GM12872 (cell line): ENCODE measurements around the gene METTL6.

Experiments used
- CTCF ChIP-seq: IDR thresholded peaks from 3 replicates; pipeline ENCODE4 v1.5.1; 2011; ENCODE audit warnings: low read depth, mild to moderate bottlenecking, low read length, moderate library complexity; ENCODE audit not compliant: insufficient read depth

METTL6 gene

GRCh38 chr3:15409774-15410173 is 17.6 kb downstream of the METTL6 start:
- no peak for TF ChIP-seq CTCF

GRCh38 chr3:15409239-15409638 is 18.1 kb downstream of the METTL6 start:
- no peak for TF ChIP-seq CTCF

- peak; percentile 58 for TF ChIP-seq CTCF
Measured at GRCh38 chr3:15405448-15406050, 21.8 kb downstream of the METTL6 start.

GRCh38 chr3:15404767-15405166 is 22.6 kb downstream of the METTL6 start:
- TF ChIP-seq CTCF = no peak

GRCh38 chr3:15403965-15404364 is 23.4 kb downstream of the METTL6 start:
- no peak for TF ChIP-seq CTCF

- no peak for TF ChIP-seq CTCF
Measured at GRCh38 chr3:15403495-15403894, 23.8 kb downstream of the METTL6 start.

- no peak for TF ChIP-seq CTCF
Measured at GRCh38 chr3:15401936-15402335, 25.4 kb downstream of the METTL6 start.

- no peak for TF ChIP-seq CTCF
Measured at GRCh38 chr3:15399970-15400369, 27.4 kb downstream of the METTL6 start.
